Thyroid gland (tissue), 4 donors: Measurements from ENCODE around the gene CRY2.

Experiments
- CTCF ChIP-seq, 6 experiments: fragments of 200-600 bp in 3 of 6; fragments of 450-650 bp in 3 of 6; sonication (generic) in 3 of 6; IDR thresholded peaks; one replicate each; pipeline ENCODE4 v1.5.1; 2016 to 2019; ENCODE audit warnings: antibody characterized with exemption in 6 of 6, mild to moderate bottlenecking in 2 of 6, inconsistent platforms in 1 of 6, moderate library complexity in 1 of 6
- POLR2A ChIP-seq, 2 donors: fragments of 450-650 bp; IDR thresholded peaks; one replicate each; pipeline ENCODE4 v1.6.1; 2017; ENCODE audit warnings: antibody characterized with exemption in 2 of 2, mild to moderate bottlenecking in 2 of 2, moderate library complexity in 1 of 2

DNA sequence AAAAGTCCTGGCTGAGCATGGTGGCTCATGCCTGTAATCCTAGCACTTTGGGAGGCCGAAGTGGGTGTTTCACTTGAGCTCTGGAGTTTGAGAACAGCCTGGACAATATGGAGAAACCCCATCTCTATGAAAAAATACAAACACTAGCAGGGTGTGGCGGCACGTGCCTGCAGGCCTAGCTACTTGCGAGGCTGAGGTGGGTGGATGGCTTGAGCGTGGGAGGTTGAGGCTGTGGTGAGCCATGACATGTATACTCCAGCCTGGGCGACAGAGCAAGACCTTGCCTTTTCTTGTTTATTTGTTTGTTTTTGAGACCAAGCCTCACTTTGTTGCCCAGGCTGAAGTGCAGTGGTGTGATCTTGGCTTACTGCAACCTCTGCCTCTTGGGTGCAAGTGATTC is 8.1 kb upstream of the CRY2 start:
- TF ChIP-seq CTCF (IDR thresholded peaks at IDR 0.05): no peak
- TF ChIP-seq POLR2A (IDR thresholded peaks at IDR 0.05): no peak
